HCT116 (cell line): Measurements from ENCODE around the gene MERTK. TPM values are rescaled to one million over a fixed set of nuclear protein-coding genes. Genes with fewer than 3 reads are reported as not detected.

Experiments used
- ATAC-seq: fragments of 200-7000 bp; cut with Tn5 transposase; 2 replicates; pipeline ENCODE4 v1.9.1; 2020; ENCODE audit warnings: mild to moderate bottlenecking, moderate library complexity
- BruUV-seq: library from RNA; stranded (reverse); fragments of 400-500 nt; replicated peaks from 2 replicates; lab custom pipeline; 2021; lab: Mats Ljungman, UMichigan
- CTCF ChIA-PET: fragments of 300-600 bp; sonication (Branson Sonifier 250); formaldehyde crosslinking; loops from one replicate; lab custom pipeline; 2021; ENCODE audit warnings: antibody characterized with exemption; lab: Charles Lee
- POLR2A ChIA-PET: fragments of 300-600, 350-600 bp; sonication (Branson Sonifier 250); formaldehyde crosslinking; loops from one replicate; lab custom pipeline; 2021; ENCODE audit warnings: antibody characterized with exemption; lab: Charles Lee
- RAD21 ChIA-PET, 2 experiments: fragments of 300-600 bp; sonication (Branson Sonifier 250); formaldehyde crosslinking; loops; one replicate each; lab custom pipeline; 2023; ENCODE audit warnings: low total read pairs in 2 of 2; ENCODE audit not compliant: uncharacterized antibody in 2 of 2, unreplicated experiment in 2 of 2, low non-redundant PET in 1 of 2; lab: Charles Lee
- DNase-seq: peaks from one replicate; pipeline ENCODE4 v3.0.0-alpha.2; 2010; ENCODE audit warnings: low read depth, low spot score
- H2AFZ ChIP-seq: fragments of 200-600 bp; shearing (Covaris generic), sonication (generic); 2 replicates; pipeline ENCODE4 v1.6.1; 2017; ENCODE audit warnings: low read depth, mixed run types, mixed read lengths, antibody characterized with exemption, low read length; ENCODE audit not compliant: poor library complexity, severe bottlenecking
- H3K27ac ChIP-seq: 2 replicates; pipeline ENCODE4 v1.5.1; 2012; ENCODE audit warnings: low read depth, low read length
- H3K27me3 ChIP-seq: fragments of 200-600 bp; sonication (generic); 2 replicates; pipeline ENCODE4 v1.6.1; 2016; ENCODE audit warnings: mixed run types, low read length, mixed read lengths; ENCODE audit not compliant: insufficient read depth
- H3K36me3 ChIP-seq, 2 experiments: fragments of 200-500 bp in 1 of 2; fragments of 200-600 bp in 1 of 2; sonication (Bioruptor generic) in 1 of 2; sonication (generic) in 1 of 2; 2 replicates each; pipeline versions ENCODE4 v1.5.1 to v1.6.1; 2014 to 2016; ENCODE audit warnings: low read length in 2 of 2, inconsistent platforms in 1 of 2, mixed read lengths in 1 of 2, mixed run types in 1 of 2; ENCODE audit not compliant: insufficient read depth in 2 of 2, control insufficient read depth in 1 of 2
- H3K4me1 ChIP-seq, 2 experiments: fragments of 200-600 bp in 1 of 2; sonication (generic) in 1 of 2; 2 replicates each; pipeline versions ENCODE4 v1.5.1 to v1.6.1; 2012 to 2017; ENCODE audit warnings: low read length in 2 of 2, inconsistent platforms in 1 of 2, mild to moderate bottlenecking in 1 of 2, mixed read lengths in 1 of 2, mixed run types in 1 of 2, moderate library complexity in 1 of 2; ENCODE audit not compliant: insufficient read depth in 2 of 2, control insufficient read depth in 1 of 2
- H3K4me2 ChIP-seq: fragments of 200-600 bp; sonication (generic); 2 replicates; pipeline ENCODE4 v1.6.1; 2017; ENCODE audit warnings: mixed run types, low read length, mixed read lengths
- H3K4me3 ChIP-seq, 2 experiments: fragments of 200-600 bp in 1 of 2; sonication (generic) in 1 of 2; replicated peaks in 1 of 2; 2 replicates each; pipeline ENCODE4 v1.5.1; 2011 to 2016; ENCODE audit warnings: low read length in 2 of 2, control low read depth in 1 of 2, low read depth in 1 of 2, mild to moderate bottlenecking in 1 of 2, mixed read lengths in 1 of 2, mixed run types in 1 of 2
- H3K79me2 ChIP-seq: fragments of 200-600 bp; sonication (generic); 2 replicates; pipeline ENCODE4 v1.6.1; 2017; ENCODE audit warnings: mild to moderate bottlenecking, mixed run types, low read length, moderate library complexity, mixed read lengths; ENCODE audit not compliant: insufficient read depth
- H3K9ac ChIP-seq: fragments of 200-600 bp; sonication (generic); 2 replicates; pipeline ENCODE4 v1.6.1; 2016; ENCODE audit warnings: low read length, mixed read lengths
- H3K9me2 ChIP-seq: fragments of 200-600 bp; sonication (generic), shearing (Covaris generic); 2 replicates; pipeline ENCODE4 v1.6.1; 2017; ENCODE audit warnings: mixed run types, mild to moderate bottlenecking, moderate library complexity; ENCODE audit not compliant: insufficient read depth
- H3K9me3 ChIP-seq, 2 experiments: fragments of 200-500 bp in 1 of 2; fragments of 200-600 bp in 1 of 2; sonication (Bioruptor generic) in 1 of 2; sonication (generic) in 1 of 2; 2 replicates each; pipeline ENCODE4 v1.6.1; 2014 to 2017; ENCODE audit warnings: low read length in 2 of 2, mixed read lengths in 2 of 2, inconsistent platforms in 1 of 2, low read depth in 1 of 2, mild to moderate bottlenecking in 1 of 2, mixed run types in 1 of 2, moderate library complexity in 1 of 2; ENCODE audit not compliant: control insufficient read depth in 1 of 2, insufficient read depth in 1 of 2
- H4K20me1 ChIP-seq: fragments of 200-600 bp; sonication (generic), shearing (Covaris generic); 2 replicates; pipeline ENCODE4 v1.6.1; 2017; ENCODE audit warnings: mixed run types, mild to moderate bottlenecking, moderate library complexity; ENCODE audit not compliant: insufficient read depth
- CBX3 ChIP-seq: IDR thresholded peaks from 2 replicates; pipeline ENCODE4 v1.6.1; 2012; ENCODE audit warnings: low read depth
- ELF1 ChIP-seq: IDR thresholded peaks from 2 replicates; pipeline ENCODE4 v1.6.1; 2012; ENCODE audit warnings: low read depth, borderline replicate concordance
- EZH2 ChIP-seq: fragments of 200-600 bp; sonication (generic); IDR thresholded peaks from 2 replicates; pipeline ENCODE4 v1.6.1; 2017; ENCODE audit warnings: antibody characterized with exemption, mixed run types
- EZH2phosphoT487 ChIP-seq: fragments of 200-600 bp; IDR thresholded peaks from 2 replicates; pipeline ENCODE4 v1.6.1; 2018; ENCODE audit warnings: antibody characterized with exemption, borderline replicate concordance
- FOSL1 ChIP-seq: IDR thresholded peaks from 2 replicates; pipeline ENCODE4 v1.6.1; 2012; ENCODE audit warnings: low read depth
- JUND ChIP-seq: IDR thresholded peaks from 2 replicates; pipeline ENCODE4 v1.6.1; 2012
- MAX ChIP-seq: IDR thresholded peaks from 2 replicates; pipeline ENCODE4 v1.6.1; 2012
- POLR2AphosphoS5 ChIP-seq: IDR thresholded peaks from 2 replicates; pipeline ENCODE4 v1.6.1; 2011; ENCODE audit warnings: mild to moderate bottlenecking, low read depth, low read length, moderate library complexity
- RAD21 ChIP-seq: IDR thresholded peaks from 2 replicates; pipeline ENCODE4 v1.6.1; 2012; ENCODE audit warnings: low read depth, mild to moderate bottlenecking
- REST ChIP-seq: IDR thresholded peaks from 2 replicates; pipeline ENCODE4 v1.6.1; 2012; ENCODE audit warnings: low read depth
- SIN3A ChIP-seq: IDR thresholded peaks from 2 replicates; pipeline ENCODE4 v1.6.1; 2012; ENCODE audit warnings: low read depth
- SP1 ChIP-seq: IDR thresholded peaks from 2 replicates; pipeline ENCODE4 v1.6.1; 2012; ENCODE audit warnings: low read depth
- SRF ChIP-seq: IDR thresholded peaks from 2 replicates; pipeline ENCODE4 v1.6.1; 2012; ENCODE audit warnings: low read depth
- TCF7L2 ChIP-seq: IDR thresholded peaks from 2 replicates; pipeline ENCODE4 v1.7.0; 2011; ENCODE audit warnings: borderline replicate concordance, inconsistent platforms; ENCODE audit not compliant: insufficient read depth, insufficient read length; ENCODE audit errors: extremely low read depth
- ZFX ChIP-seq: fragments of 450-650 bp; IDR thresholded peaks from 2 replicates; pipeline ENCODE4 v1.6.1; 2017
- ZNF274 ChIP-seq: fragments of 200-500 bp; sonication (Bioruptor generic); IDR thresholded peaks from 2 replicates; pipeline ENCODE4 v1.6.1; 2014; ENCODE audit warnings: mild to moderate bottlenecking, low read depth, low read length, inconsistent platforms
- intact Hi-C: fragments of 100-400 bp; cut with micrococcal nuclease; formaldehyde crosslinking; loops from 2 replicates; pipeline ENCODE4 v1.10.0; 2022
- total RNA-seq: library from RNA; stranded (reverse); gene quantifications from one replicate; pipeline ENCODE4 v1.2.1, GENCODE V29; 2021; ENCODE audit not compliant: unreplicated experiment

MERTK gene
- total RNA-seq, 1 experiment from 2014 or later = 5.7 TPM

- BruUV-seq = no TSS peak
- Histone ChIP-seq H3K27me3 (no peaks in the 10 kb centered on the region), H3K27ac (no peak overlapping the region), H3K9me3 (no peaks in the 10 kb centered on the region), H2AFZ (no peak overlapping the region), H3K36me3 (no peaks in the 10 kb centered on the region), H3K4me3 (no peak overlapping the region), H3K79me2 (no peaks in the 10 kb centered on the region), H3K9ac (no peak overlapping the region), H3K4me2 (no peak overlapping the region), H3K9me2 (no peaks in the 10 kb centered on the region), H3K4me1 (peaks cover 0 to 15% of the 10 kb centered on the region in 2 experiments; a peak in 2 of 4 replicates), H4K20me1 (no peaks in the 10 kb centered on the region)
- RAD21 ChIA-PET = no interaction called here
- DNase-seq (no peak), ATAC-seq (no peak)
- CTCF ChIA-PET = no interaction called here
- TF ChIP-seq RAD21 = no peak
- TF ChIP-seq CBX3 = no peak
- no peak for TF ChIP-seq SRF
- TF ChIP-seq ZNF274 = no peak
- TF ChIP-seq EZH2phosphoT487 = no peak
- POLR2A ChIA-PET = no interaction called here
- intact Hi-C loops = no loop called here
Observed at GRCh38 chr2:111985514-111985913, 87.1 kb downstream of the MERTK start.

DNA sequence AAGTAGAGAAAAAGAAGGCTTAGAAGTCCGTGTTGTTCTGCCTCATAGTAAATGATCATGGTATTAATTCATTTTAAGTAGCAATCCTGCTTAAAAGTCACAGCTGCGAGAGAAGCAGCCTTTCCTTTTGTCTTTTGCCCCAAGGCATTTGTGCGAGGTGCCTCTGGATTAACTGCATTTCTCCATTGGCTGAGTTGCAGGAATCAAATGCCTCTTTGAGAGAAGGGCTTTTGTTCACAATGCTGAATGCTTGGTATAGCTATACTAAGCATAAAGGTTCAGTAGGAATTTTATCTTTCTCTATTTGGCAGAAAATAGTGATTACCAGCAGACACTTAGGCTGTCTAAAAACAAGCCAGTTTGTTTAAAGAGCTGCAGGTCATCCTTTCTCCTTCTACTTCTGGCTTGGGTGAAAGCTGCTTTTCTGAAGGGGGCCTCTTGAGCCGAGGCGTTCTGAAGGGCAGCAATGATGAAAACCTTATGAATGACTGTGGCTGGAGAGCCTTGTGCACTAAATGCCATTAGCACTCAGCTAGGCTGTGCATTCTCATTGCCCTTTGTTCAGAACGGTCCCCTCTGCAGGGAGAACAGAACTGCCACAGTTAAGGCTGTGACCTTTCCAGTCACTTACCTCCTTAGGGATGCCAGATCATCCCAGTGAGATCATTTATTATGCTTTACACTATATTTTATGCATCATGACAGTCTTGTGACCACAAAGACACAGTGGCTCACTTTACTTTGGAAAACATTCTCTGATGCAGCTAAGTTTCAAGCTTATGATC lies 87.9 kb downstream of the MERTK start:
- Histone ChIP-seq H3K4me1 (peaks cover 0 to 15% of the 10 kb centered on the region in 2 experiments; a peak in 2 of 4 replicates), H4K20me1 (no peaks in the 10 kb centered on the region), H3K4me3 (no peak overlapping the region), H3K27me3 (no peaks in the 10 kb centered on the region), H3K36me3 (no peaks in the 10 kb centered on the region), H3K9ac (no peak overlapping the region), H3K9me3 (no peaks in the 10 kb centered on the region), H3K79me2 (no peaks in the 10 kb centered on the region), H3K4me2 (no peak overlapping the region), H3K9me2 (no peaks in the 10 kb centered on the region), H3K27ac (no peak overlapping the region), H2AFZ (no peak overlapping the region)
- CTCF ChIA-PET = no interaction called here
- no TSS peak for BruUV-seq
- POLR2A ChIA-PET = no interaction called here
- RAD21 ChIA-PET = no interaction called here
- intact Hi-C loops = no loop called here
- ATAC-seq (no peak), DNase-seq (no peak)
- TF ChIP-seq EZH2 (no peak), SRF (no peak), FOSL1 (no peak), ZFX (no peak), TCF7L2 (no peak), SIN3A (no peak), REST (no peak), EZH2phosphoT487 (no peak), MAX (no peak), ZNF274 (no peak), ELF1 (no peak), POLR2AphosphoS5 (no peak), JUND (no peak), SP1 (no peak)
